GM21515 (cell line): ENCODE results near the gene MME.

Experiments used
- ATAC-seq: cut with Tn5 transposase; IDR thresholded peaks from one replicate; pipeline ENCODE4 v1.9.1; 2021; ENCODE audit not compliant: unreplicated experiment

MME gene

DNA sequence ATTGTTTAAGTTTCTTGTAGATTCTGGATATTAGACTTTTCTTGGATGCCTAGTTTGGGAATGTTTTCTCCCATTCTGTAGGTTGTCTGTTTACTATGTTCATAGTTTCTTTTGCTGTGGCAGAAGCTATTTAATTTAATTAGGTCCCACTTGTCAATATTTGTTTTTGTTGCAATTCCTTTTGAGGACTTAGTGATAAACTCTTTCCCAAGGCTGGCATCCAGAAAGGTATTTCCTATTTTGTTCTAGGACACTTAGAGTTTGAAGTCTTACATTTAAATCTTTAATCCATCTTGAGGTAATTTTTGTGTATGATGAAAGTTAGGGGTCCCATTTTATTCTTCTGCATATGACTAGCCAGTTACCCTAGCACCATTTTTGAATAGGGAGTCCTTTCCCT, 54.9 kb downstream of the MME start:
- ATAC-seq, result no peak

DNA sequence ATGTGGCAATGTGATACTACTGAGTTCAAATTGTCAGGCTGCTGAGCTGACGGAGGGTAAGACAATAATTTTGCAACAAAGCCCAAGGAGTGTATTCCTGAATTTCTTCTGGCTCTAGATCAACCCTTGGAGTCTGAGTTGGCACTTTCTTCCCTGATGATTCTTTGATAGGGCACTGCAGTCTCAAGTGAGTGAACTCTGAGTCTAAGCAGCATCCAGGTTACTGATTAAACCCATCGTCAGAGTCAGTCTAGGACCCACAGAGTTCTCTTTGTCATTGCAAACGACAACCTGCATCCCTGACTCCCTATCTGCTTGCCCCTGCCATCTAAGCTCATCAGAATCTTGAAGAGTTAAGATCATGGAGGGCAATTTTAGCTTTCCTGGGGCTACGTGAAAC, 58.6 kb downstream of the MME start:
- ATAC-seq, result no peak

DNA sequence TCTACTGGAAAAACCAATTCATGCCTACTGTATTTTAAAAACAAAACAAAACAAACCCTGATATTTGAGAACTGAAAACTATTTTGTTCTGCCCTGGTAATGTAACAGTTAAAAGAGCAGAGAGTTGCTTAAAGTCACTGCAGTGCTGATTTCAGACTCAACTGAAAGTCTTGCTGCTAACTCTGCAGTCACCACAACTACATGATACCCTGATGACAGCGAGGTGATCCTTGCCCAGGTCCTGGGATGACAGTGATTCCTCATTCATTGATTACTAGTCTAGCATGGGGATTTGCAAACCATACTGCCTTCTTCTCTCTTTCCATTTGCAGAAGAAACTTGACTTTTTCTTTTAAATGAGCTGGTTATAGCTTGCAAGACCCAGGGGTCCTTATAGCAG, 67.5 kb downstream of the MME start:
- no peak for ATAC-seq

DNA sequence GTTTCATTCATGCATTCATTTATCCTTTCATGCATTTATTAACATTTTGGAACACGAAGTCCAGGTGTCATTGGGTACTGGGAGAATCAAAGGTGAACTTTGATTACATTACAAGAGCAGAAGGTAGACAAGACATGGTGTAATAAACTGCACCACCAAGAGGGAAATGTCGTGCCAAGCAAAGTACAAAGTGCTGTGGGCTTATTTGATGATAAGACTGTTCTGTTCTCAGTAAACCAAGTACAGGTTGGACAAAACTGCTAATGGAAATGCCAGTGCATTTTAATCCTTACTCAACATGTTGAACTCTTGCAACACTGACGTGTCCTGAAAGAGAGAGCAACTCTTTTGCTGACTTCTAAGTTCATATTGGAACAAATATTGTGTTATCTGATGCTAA, 69.4 kb downstream of the MME start:
- ATAC-seq, result no peak

DNA sequence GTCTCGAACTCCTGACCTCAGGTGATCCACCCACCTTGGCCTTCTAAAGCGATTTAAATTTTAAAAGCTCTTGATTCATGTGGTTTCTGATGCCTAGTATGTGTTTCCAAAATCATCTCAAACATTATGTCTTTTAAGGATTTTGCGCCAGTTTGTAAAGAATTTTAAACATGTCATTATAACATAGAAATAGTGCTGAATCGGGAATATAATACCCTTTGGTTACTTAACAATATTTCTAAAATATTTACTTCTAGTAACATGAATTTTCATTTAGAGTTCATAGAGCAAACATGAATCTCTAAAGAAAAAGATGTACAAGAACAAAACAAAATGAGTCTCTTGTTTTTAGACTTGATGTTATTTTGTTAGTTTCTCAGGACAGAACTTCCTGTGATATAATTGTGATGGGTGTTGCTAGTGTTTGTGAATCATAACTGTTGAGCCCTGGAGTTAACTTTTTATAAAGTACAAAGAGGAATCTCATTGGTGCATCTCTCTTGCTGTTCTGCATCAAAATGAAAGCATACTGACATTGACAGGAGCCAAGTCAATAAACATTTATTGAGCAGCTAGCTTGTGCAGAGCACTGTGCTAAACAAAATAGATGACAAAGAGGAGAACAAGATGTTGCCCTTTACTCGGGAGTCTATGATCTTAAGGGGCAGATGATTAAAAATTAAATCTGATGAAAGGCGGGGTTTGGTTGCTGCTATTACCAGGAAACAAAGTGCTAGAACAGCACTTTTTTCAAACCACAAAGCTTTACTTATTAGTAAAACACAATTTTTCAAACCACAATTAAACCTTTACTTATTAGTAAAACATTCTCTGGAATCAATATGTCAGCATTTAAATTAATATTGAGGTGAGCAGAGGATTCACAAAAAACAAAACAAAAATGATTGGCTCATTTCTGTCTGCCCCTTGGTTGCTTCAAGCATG, 73.4 kb downstream of the MME start:
- ATAC-seq, result no peak

DNA sequence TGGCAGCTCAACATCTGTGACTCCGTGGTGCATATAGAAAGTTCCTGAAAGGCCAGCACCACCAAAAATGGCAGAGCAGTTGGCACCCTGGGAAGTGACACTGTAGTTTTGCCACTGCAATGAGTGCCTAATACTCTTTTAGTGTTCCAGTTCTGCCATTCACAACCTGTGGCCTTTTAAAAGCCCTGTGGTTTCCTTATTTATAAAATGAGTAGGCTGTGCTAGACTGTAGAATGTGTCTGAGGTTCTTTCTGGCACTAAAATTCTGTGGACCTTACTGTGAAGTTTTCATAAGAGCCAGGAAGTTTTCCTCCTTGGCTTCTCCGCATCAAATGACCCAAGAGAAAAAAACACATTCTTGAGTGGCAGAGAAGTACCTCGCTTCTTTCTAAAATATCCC, 74.1 kb downstream of the MME start:
- no peak for ATAC-seq

DNA sequence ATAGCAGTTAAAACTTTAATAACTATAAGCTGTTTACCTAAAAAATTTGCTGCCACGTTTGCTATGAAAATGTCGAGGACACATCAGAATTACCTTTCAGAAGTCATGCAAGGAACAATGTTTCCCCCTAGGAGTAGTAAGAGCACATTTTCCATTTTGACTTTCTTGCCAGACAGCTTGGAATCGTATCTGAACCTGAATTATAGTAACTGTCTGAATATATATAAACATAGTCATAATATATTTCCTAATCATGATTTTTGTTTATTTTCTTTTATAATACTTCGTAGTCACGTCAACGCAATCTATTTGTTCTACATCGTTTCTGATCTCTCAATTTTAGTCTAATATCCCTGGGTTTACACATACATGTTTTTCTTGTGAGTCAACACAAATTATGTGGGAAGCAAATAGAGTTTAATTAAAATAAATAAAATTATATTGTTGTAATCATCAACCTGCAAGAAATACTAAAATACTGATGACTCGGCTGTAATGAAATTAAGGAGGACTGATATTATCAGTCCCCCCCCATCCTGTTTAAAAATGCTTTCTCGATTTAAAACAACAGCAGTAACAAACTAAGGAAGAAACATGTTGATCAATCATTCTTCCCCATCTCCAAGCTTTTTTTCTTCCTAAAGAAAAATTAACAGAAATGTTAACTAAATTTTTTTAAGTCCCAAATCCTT, 78.4 kb downstream of the MME start:
- no peak for ATAC-seq

DNA sequence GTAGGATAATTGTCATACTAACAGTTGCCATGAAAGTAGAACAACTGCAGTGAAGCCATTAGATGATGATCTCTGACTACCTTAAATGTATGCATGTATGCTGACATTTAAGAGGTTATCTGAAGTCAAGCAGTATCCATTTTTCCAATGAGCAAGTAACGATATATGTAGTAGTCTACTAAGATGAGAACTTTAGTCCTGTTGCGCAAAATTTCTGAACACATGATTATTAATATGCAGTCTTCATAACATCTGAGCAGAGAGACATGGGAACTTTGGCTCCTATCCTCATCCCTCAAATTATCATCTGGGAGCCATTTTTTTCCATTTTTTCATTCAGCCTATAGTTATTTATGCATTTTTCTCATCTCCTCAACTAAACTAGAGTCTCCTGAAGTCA, 79.2 kb downstream of the MME start:
- ATAC-seq, result no peak

DNA sequence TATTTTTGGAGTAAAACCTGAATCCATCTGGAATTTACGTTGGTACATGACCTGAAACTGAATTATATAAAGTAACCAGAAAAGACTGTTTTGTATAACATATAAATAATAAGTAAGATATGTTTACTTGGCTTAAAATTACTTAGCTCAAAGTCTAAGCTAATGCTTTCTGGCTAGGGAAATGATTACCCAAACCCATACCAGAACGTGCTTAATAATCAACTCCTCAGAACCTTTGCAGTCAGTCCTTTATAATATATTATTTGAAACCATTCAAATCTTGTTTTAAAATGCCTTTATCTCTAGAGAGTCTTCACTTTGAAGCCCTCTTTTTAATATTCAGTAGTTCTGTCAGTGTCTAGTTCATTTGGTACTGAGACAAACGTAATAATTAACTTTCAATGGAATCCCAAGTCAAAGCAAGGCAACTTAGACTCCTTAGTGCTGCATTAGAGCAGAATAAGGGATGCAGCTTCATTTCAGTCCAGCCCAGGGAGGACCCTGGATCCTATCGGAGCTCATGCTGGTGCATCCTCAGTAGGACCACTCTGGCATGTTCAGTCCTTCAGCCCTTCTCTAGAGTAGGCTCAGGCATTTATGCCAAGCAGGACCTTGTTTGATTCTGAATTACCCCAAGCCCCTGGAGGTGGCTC, 81.6 kb downstream of the MME start:
- no peak for ATAC-seq

DNA sequence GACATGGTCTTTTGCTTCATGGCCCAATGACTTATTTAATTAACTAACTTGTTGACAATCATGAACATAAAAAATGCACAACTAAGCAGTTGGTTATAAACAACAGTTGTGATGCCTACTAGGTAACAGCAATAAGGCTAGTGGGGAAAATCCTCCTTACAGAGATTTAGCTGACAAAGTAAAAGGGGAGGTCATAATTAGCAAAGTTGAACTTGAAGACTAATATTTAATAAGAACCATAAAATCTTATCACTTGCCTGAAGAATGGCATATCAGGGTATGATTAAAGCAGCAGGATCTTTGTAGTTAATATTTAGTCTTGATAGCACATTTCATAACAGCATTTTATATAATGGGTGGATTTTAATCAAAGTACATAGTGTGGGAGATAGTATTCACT, 84.2 kb downstream of the MME start:
- ATAC-seq, result no peak

DNA sequence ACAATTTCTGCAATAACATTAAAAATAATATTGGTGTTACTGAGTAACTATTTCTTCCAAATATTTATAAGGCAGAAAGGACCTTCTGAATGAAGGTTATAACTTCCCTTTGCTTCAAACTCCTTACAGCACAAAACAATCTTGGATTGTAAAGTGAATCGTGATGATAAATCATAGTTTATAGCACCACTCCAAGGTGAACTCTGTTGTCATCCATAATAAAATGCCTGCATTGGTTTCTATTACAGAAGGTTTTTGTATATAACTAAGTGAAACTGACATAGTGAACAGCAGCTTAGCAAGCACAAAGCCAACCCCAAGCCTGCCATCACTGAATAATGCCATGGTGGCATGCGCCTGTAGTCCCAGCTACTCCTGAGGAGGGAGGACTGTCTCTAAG, 86.3 kb downstream of the MME start:
- no peak for ATAC-seq

DNA sequence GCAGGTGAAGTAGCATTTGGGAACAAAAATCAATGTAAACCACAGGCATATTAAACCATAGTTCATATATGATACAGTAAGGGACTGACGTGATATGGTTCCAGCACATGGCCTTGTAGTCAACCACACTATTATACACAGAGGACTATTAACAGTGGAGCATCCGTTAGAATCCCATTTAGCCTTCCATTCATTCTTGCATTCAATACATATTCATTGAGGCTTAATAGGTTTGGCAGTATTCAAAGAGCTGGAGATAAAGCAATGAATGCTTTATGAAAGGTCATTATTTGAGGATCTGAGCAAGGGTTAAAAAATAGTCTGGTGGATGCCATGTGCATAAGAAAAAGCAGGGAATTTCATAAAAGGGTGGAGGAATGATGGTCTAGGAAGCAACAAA, 89.1 kb downstream of the MME start:
- no peak for ATAC-seq

DNA sequence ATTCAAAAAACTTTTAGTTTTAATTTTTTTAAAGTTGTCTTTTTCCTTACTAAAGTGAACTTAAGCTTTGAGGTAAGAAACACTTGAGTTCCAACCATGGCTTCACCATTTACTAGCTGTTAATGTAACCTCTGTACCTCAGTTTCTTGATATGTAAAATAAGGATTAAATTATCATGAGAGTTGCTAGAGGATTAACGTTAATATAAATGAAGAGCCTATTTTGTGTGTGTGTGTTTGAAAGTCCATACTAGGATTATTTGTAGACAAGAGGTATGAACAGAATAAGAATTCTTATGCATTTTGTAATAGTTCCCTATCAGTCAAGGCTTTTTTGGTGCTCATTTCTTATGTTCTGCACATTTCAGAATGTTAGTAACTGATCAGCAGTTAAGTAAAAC, 93.7 kb downstream of the MME start:
- ATAC-seq, result no peak

DNA sequence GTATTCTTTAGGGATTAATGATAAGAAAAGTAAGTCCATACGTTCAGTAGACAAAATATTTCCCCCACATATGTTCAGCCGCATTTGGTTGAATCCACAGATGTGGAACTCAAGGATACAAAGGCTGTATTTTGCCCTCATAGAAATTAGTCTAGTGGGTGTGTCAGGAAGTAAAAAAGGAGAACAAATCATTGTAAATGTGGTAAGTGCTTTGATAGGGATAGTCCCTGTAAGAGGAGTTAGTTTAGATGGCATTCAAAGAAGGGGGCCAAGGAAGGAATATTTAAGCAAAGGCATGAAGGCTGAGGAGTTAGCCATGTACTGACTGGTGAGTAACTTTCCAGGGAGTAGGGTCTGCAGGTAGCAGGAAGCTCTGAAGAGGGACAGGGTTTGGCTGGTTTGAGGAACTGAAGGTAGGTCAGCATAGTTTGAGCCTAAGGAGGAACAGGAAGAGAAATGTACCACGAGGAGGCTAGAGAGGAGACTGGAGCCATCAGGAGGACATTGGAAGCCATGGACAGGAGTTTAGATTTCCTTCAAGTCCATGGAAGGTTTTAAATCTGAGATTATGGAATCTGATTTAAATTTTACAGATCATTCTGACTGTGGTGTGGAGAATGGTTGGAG, 98.8 kb downstream of the MME start:
- ATAC-seq, result no peak

DNA sequence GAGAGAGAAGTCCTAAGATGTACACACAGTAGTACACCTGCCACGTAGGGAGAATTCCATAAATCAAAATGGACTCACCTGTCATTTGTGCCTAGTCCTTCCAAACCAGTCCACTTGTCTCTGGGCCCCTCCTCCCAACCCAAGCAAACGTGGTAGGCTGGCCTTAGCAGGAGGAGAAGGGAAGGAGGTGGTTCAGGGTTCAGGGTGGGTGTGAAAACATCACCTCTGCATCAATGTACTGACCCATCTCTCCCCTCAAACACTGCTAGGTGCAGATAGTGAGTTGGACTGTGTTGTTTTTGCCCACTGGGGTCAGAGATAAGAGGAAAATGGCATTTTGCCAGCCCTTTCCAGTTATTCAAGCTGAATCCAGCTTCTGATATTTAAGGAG, 99.3 kb downstream of the MME start:
- ATAC-seq, result no peak

DNA sequence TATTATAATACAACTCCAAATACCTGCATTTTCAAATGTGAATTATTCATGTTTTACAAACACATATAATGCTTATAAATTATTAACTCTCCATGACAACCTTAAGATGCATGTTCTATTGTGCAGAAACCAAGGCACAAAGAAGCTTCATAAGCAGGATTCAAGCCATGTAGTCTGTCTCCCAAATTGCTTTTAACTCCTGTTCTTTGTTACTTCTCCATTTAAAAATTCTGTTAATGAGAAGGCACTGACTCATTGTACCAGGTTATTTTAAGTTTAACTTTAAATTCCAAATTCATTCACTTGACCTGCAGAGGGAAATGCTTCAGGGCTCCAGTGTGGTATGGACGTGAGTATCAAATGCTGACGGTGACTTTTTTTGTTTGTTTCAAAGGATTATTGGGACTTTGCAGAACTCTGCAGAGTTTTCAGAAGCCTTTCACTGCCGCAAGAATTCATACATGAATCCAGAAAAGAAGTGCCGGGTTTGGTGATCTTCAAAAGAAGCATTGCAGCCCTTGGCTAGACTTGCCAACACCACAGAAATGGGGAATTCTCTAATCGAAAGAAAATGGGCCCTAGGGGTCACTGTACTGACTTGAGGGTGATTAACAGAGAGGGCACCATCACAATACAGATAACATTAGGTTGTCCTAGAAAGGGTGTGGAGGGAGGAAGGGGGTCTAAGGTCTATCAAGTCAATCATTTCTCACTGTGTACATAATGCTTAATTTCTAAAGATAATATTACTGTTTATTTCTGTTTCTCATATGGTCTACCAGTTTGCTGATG, 100.0 kb downstream of the MME start:
- ATAC-seq, result no peak

DNA sequence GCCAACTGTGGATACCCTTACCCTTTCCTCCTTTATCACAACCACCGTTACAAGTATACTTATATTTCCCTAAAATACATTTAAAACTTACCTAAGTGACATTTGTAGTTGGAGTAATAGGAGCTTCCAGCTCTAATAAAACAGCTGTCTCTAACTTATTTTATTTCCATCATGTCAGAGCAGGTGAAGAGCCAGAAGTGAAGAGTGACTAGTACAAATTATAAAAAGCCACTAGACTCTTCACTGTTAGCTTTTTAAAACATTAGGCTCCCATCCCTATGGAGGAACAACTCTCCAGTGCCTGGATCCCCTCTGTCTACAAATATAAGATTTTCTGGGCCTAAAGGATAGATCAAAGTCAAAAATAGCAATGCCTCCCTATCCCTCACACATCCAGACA, 102.3 kb downstream of the MME start:
- ATAC-seq, result no peak

DNA sequence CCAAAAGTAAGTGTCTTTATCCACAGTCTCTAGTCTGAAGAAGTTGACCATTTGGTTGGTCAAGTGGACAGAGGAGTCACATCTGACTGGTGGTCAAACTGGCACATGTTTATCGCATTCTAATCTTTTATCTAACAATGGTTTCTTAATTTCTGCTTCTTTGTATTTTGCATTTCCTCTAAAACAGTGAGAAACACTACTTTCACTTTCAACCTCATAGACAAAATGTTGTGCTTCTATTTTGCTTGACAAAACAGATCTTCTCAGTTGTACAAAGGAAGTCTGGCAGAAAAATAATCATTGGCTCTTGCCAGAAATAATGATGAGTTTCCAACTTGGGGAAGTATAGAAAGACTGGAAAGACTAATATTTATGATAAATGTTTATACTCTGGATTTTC, 103.9 kb downstream of the MME start:
- ATAC-seq, result peak; percentile 69

DNA sequence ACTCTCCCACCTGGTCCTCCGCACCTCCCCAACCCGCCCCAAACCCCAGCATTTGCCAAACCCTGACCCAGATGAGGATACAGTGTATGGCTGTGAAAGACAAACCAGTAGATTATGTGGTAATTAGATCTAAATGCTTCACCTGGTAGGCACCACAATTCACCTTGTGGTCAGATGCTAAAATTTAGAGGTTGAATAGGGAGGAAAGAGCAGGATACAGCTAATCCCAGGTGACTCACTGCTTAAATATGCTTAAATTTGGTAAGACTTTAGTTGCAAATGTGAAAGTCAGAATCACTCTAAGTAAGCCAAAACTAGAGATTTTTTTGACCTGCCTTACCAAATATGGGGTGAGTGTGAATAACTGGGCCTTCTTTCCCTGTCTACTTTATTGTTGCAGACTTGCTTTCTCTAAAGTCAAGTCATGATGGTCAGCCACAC, 105.5 kb downstream of the MME start:
- no peak for ATAC-seq

DNA sequence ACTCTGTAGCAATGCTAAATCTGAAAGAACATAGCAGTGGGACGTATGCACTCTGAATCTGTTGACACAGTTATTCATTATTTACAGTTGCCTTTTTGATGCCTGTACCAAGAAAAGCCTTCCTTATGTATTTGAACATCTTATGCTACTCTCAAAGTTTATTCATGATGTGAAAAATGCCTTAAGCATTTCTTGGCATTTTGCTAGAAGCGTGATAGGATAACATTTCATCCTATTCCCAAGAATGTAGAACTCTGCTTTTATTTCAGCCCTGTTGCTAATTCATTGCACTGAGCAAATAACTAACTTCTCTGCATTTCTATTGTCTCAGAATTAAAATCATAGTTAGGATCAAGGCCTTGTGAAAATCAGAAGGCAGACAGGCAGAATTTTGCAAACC, 107.9 kb downstream of the MME start:
- no peak for ATAC-seq

DNA sequence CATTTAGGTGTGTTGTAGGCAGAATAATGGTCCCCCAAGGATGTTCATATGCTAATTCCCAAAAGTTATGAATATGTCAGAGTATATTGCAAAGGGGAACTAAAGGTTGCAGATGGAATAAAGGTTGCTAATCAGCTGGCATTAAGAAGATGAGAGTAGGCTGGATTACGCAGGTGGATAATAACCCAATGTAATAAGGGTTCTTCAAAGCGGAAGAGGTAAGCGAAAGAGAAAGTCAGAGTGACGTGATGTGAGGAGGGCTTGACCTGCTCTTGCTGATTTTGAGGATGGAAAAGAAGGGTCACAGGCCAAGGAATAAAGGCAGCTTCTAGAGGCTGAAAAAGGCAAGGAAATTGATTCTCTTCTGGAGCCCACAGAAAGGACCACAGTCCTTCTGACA, 109.4 kb downstream of the MME start:
- no peak for ATAC-seq
